HepG2 (cell line): ENCODE results near the gene SPINDOC. TPM values are rescaled to one million over a fixed set of nuclear protein-coding genes. Genes with fewer than 3 reads are reported as not detected.

Experiments used
- ATF4 ChIP-seq, 2 experiments: fragments of 450-650 bp in 1 of 2; sonication (generic) in 1 of 2; formaldehyde crosslinking; IDR thresholded peaks; 2 replicates each; pipeline versions ENCODE4 v1.5.0 to v1.8.0; 2020 to 2022; ENCODE audit warnings: mild to moderate bottlenecking in 1 of 2, missing genetic modification reagents in 1 of 2
- CBFB ChIP-seq: sonication (generic); formaldehyde crosslinking; IDR thresholded peaks from 2 replicates; pipeline ENCODE4 v1.4.0; 2020; ENCODE audit warnings: missing genetic modification reagents
- CBX2 ChIP-seq, 2 experiments: fragments of 200-600 bp in 1 of 2; sonication (generic); formaldehyde crosslinking in 1 of 2; IDR thresholded peaks; 2 replicates each; pipeline versions ENCODE4 v1.7.0 to v1.8.1; 2018 to 2022; ENCODE audit warnings: low read depth in 2 of 2, low read length in 1 of 2, mild to moderate bottlenecking in 1 of 2, missing genetic modification reagents in 1 of 2
- CENPT ChIP-seq: sonication (generic); formaldehyde crosslinking; IDR thresholded peaks from 2 replicates; pipeline ENCODE4 v1.8.0; 2022; ENCODE audit warnings: low read depth, mild to moderate bottlenecking, moderate library complexity, missing genetic modification reagents
- CHCHD3 ChIP-seq: sonication (generic); formaldehyde crosslinking; IDR thresholded peaks from 2 replicates; pipeline ENCODE4 v1.8.0; 2022; ENCODE audit warnings: mild to moderate bottlenecking, missing genetic modification reagents, moderate library complexity
- ETS1 ChIP-seq: sonication (generic); formaldehyde crosslinking; IDR thresholded peaks from 2 replicates; pipeline ENCODE4 v1.4.0; 2020; ENCODE audit warnings: missing genetic modification reagents
- KMT2A ChIP-seq: sonication (generic); formaldehyde crosslinking; IDR thresholded peaks from 2 replicates; pipeline ENCODE4 v1.4.0; 2020; ENCODE audit warnings: missing genetic modification reagents
- MTA1 ChIP-seq: sonication (generic); formaldehyde crosslinking; IDR thresholded peaks from 2 replicates; pipeline ENCODE4 v1.4.0; 2020; ENCODE audit warnings: missing genetic modification reagents, mild to moderate bottlenecking, borderline replicate concordance
- NFYB ChIP-seq: sonication (generic); formaldehyde crosslinking; IDR thresholded peaks from 2 replicates; pipeline ENCODE4 v1.4.0; 2020; ENCODE audit warnings: missing genetic modification reagents
- PCBP1 ChIP-seq: fragments of 200-400 bp; formaldehyde crosslinking; IDR thresholded peaks from 2 replicates; pipeline ENCODE4 v1.6.1; 2017; ENCODE audit warnings: mild to moderate bottlenecking, low read depth, low read length, borderline replicate concordance
- PCBP2 ChIP-seq: fragments of 200-400 bp; formaldehyde crosslinking; optimal IDR thresholded peaks from 2 replicates; pipeline ENCODE3; 2018; ENCODE audit warnings: low read length, low read depth; ENCODE audit not compliant: poor library complexity, severe bottlenecking
- PREB ChIP-seq: sonication (generic); formaldehyde crosslinking; IDR thresholded peaks from 2 replicates; pipeline ENCODE4 v1.4.0; 2020; ENCODE audit warnings: missing genetic modification reagents
- RBFOX2 ChIP-seq: fragments of 200-400 bp; formaldehyde crosslinking; IDR thresholded peaks from 2 replicates; pipeline ENCODE4 v1.6.1; 2017; ENCODE audit warnings: low read depth, mild to moderate bottlenecking, low read length
- SALL2 ChIP-seq: sonication (generic); formaldehyde crosslinking; IDR thresholded peaks from 2 replicates; pipeline ENCODE4 v1.8.1; 2023; ENCODE audit warnings: mild to moderate bottlenecking, missing genetic modification reagents, inconsistent platforms
- SMAD3 ChIP-seq: sonication (generic); formaldehyde crosslinking; IDR thresholded peaks from 2 replicates; pipeline ENCODE4 v1.4.0; 2020; ENCODE audit warnings: missing genetic modification reagents
- SOX6 ChIP-seq, 2 experiments: fragments of 450-650 bp in 1 of 2; sonication (generic) in 1 of 2; formaldehyde crosslinking in 1 of 2; IDR thresholded peaks; 2 replicates each; pipeline versions ENCODE4 v1.4.0 to v1.6.1; 2017 to 2020; ENCODE audit warnings: antibody characterized with exemption in 1 of 2, mild to moderate bottlenecking in 1 of 2, missing genetic modification reagents in 1 of 2
- ZKSCAN5 ChIP-seq: sonication (generic); formaldehyde crosslinking; IDR thresholded peaks from 2 replicates; pipeline ENCODE4 v1.5.1; 2020; ENCODE audit warnings: mild to moderate bottlenecking, missing genetic modification reagents
- ZNF251 ChIP-seq: sonication (generic); formaldehyde crosslinking; IDR thresholded peaks from 2 replicates; pipeline ENCODE4 v1.9.0; 2021; ENCODE audit warnings: mild to moderate bottlenecking, missing genetic modification reagents
- ZNF468 ChIP-seq: sonication (generic); formaldehyde crosslinking; IDR thresholded peaks from 2 replicates; pipeline ENCODE4 v1.8.0; 2022; ENCODE audit warnings: mild to moderate bottlenecking, moderate library complexity, missing genetic modification reagents
- ZNF512B ChIP-seq: sonication (generic); formaldehyde crosslinking; IDR thresholded peaks from 2 replicates; pipeline ENCODE4 v1.5.1; 2020; ENCODE audit warnings: missing genetic modification reagents, mild to moderate bottlenecking, borderline replicate concordance
- ZNF678 ChIP-seq: sonication (generic); formaldehyde crosslinking; IDR thresholded peaks from 2 replicates; pipeline ENCODE4 v1.4.0; 2020; ENCODE audit warnings: mild to moderate bottlenecking, missing genetic modification reagents
- ZNF770 ChIP-seq: sonication (generic); formaldehyde crosslinking; IDR thresholded peaks from 2 replicates; pipeline ENCODE4 v1.5.0; 2020; ENCODE audit warnings: mild to moderate bottlenecking, missing genetic modification reagents
- polyA plus RNA-seq, 8 experiments: library from polyadenylated mRNA; depleted of rRNA in 3 of 8; stranded (reverse) in 7 of 8; unstranded in 1 of 8; fragments of >200 nt; fragmentation: Illumina TruSeq in 4 of 8; extraction: Trizol in 4 of 8; gene quantifications; 2 replicates each; pipeline versions ENCODE4 v1.2.1 to v1.2.3, GENCODE V29; 2011 to 2016; ENCODE audit warnings: low read depth in 4 of 8, missing spikeins in 1 of 8, mixed read lengths in 1 of 8; ENCODE audit not compliant: insufficient read depth in 1 of 8
- total RNA-seq, 5 experiments: library from RNA; depleted of rRNA; stranded (reverse); fragments of >200 nt; fragmentation: Illumina TruSeq; extraction: Trizol; gene quantifications; 2 replicates each; pipeline ENCODE4 v1.2.3, GENCODE V29; 2016; ENCODE audit warnings: low read depth in 1 of 5

SPINDOC gene
- total and polyA plus RNA-seq, 2 of the 13 experiments (the other 11 are each of a cell fraction or from before 2014, with no cell fraction given), result 21.4 to 29.9 TPM

GRCh38 chr11:63838150-63838677 is 25.0 kb downstream of the SPINDOC start (continued):
- TF ChIP-seq ZNF770 (CRISPR knock-in tag), result no peak
- no peak for TF ChIP-seq ZNF678 (CRISPR knock-in tag)
- no peak for TF ChIP-seq CBFB
- 0 out of 2 replicates have a peak, but pooled peaks have one; percentile 20 for TF ChIP-seq ZKSCAN5
- TF ChIP-seq ZNF512B (CRISPR knock-in tag), result no peak
- no peak for TF ChIP-seq RBFOX2
- TF ChIP-seq CBX2 (IDR thresholded peaks at IDR 0.05; ENCODE audit: low read depth, low read length), result no peak
- no peak for TF ChIP-seq CBX2 (CRISPR knock-in tag; IDR thresholded peaks at IDR 0.05; ENCODE audit: low read depth)
- no peak for TF ChIP-seq PCBP2
- TF ChIP-seq SMAD3 (CRISPR knock-in tag), result no peak
- peak; percentile 32; the same call in 1 of the 2 replicates for TF ChIP-seq PREB (CRISPR knock-in tag)
- TF ChIP-seq CHCHD3 (CRISPR knock-in tag), result no peak
- no peak for TF ChIP-seq PCBP1
- TF ChIP-seq ETS1 (CRISPR knock-in tag), result no peak
- no peak for TF ChIP-seq ZNF468 (CRISPR knock-in tag)
- TF ChIP-seq SALL2, result no peak
- no peak for TF ChIP-seq KMT2A
- TF ChIP-seq ATF4 (CRISPR knock-in tag; IDR thresholded peaks at IDR 0.05), result no peak
- TF ChIP-seq SOX6 (IDR thresholded peaks at IDR 0.05), result no peak
- 0 out of 2 replicates have a peak, but pooled peaks have one; percentile 22 for TF ChIP-seq SOX6 (CRISPR knock-in tag; IDR thresholded peaks at IDR 0.05)
- no peak for TF ChIP-seq NFYB (CRISPR knock-in tag)
- TF ChIP-seq ZNF251, result no peak
- no peak for TF ChIP-seq MTA1
- TF ChIP-seq CENPT (CRISPR knock-in tag), result no peak
